Hepatic stellate cell (primary cell): ENCODE data around the gene ATP13A2.
"Not testable (repeated sequence)": the region's sequence is repeated elsewhere in the genome, so short reads cannot be mapped to it uniquely, and the experiment has no call there.

Experiments
- DNase-seq: peaks from one replicate; pipeline ENCODE4 v3.0.0; 2011; ENCODE audit warnings: low spot score

ATP13A2 gene

DNA sequence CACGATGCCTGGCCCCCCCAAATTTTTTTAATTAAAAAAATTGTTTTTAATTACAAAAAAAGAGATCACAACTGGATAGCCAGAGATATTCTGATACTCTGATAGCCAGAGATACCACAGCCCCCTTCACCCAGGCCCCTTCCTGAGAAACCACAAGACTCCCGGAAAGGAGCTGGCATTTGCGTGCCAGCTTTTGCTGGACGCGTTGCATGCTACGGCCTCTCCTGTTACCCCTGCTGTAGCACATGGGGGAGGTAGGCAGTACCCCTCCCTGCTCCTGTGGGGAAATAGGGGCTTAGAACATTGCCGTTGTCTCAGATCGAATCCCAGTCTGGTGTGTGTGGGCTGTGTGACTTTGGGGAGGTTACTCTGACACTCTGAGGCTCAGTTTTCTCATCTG lies 54.0 kb downstream of the ATP13A2 start:
- no peak for DNase-seq

DNA sequence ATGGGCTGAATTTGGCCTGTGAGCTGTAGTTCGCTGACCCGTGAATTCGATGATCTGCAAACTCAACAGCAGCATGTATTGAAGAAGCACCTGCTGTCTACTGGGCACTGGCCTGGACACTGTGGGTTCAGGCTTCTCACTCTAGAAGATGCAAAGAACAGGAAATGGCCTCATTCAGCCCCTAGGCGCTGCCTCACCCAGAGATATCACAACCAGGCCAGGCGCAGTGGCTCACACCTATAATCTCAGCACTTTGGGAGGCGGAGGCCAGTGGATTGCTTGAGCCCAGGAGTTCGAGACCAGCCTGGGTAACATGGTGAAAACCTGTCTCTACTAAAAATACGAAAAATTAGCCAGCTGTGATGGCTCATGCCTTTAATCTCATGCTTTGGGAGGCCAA lies 55.0 kb downstream of the ATP13A2 start:
- DNase-seq, result no peak

- DNase-seq, result no peak
Observed at GRCh38 chr1:16955186-16955585, 56.5 kb downstream of the ATP13A2 start.

DNA sequence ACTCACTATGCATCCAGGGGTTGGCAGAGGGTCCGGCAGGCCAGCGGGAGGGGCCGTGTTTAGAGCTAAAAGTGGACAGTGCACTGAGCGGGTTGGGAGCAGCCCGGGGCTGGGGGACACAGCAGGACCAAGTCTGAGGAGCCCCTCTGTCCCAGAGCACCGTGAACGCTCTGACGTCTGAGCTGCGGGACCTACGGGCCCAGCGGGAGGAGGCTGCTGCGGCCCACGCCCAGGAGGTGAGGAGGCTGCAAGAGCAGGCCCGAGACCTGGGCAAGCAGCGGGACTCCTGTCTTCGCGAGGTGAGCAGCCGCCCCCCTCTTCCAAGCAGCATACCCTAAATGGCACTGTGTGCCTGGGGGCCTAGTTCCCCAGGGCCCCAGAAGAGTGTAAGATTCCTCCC lies 57.1 kb downstream of the ATP13A2 start:
- no peak for DNase-seq

- not testable (repeated sequence) for DNase-seq
Observed at GRCh38 chr1:16952376-16952775, 59.4 kb downstream of the ATP13A2 start.

GRCh38 chr1:16949026-16949425 lies 62.7 kb downstream of the ATP13A2 start:
- DNase-seq, result not testable (repeated sequence)

- DNase-seq, result not testable (repeated sequence)
Observed at GRCh38 chr1:16948282-16948891, 63.3 kb downstream of the ATP13A2 start.

DNA sequence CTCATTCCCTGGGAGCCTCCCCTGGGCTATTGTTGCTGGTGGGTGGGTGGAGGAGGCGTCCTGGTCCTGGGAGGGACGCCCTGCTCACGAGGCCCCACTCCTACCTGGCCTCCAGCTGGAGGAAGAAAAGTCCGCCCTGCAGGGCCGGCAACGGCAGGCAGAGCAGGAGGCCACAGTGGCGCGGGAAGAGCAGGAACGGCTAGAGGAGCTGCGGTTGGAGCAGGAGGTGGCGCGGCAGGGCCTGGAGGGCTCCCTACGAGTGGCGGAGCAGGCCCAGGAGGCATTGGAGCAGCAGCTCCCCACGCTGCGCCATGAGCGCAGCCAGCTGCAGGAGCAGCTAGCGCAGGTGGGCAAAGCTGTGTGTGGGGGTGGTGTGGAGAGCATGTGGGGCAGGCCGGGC lies 65.1 kb downstream of the ATP13A2 start:
- DNase-seq, result no peak

DNA sequence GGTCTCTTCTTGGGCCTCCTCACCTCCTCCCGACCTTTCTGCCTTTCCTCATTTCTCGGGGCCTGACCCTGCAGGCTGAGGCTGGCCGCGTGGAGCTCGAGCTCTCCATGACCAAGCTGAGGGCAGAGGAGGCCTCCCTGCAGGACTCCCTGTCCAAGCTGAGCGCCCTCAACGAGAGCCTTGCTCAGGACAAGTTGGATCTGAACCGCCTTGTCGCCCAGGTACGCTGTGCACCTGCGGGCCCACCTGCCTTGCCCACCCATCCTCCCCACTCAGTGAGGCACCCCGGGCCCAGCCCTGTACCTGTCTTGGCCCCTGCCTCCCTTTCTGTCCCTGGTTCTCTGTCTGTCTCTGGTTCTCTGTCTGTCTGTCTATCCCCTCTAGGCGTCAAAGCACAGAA lies 65.5 kb downstream of the ATP13A2 start:
- DNase-seq, result not testable (repeated sequence)

DNA sequence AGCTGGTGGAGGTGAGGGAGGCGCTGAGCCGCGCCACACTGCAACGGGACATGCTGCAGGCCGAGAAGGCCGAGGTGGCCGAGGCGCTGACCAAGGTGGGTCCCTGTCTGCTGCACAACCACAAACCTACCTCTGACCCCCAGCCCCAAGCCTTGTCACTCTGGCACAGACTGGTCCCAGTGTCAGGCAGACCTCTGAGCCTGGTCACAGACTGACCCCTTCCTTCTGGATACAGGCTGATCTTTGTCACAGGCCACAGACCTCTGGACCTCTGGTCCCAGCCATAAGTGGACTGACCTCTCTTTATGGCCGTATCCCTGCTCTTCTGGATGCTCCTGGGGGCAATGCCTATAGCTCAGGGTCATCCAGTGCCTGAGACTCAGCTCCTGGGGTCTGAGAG lies 66.2 kb downstream of the ATP13A2 start:
- DNase-seq, result not testable (repeated sequence)

- DNase-seq, result no peak
Observed at GRCh38 chr1:16944038-16944437, 67.7 kb downstream of the ATP13A2 start.

- not testable (repeated sequence) for DNase-seq
Observed at GRCh38 chr1:16939386-16940180, 72.1 kb downstream of the ATP13A2 start.

GRCh38 chr1:16938351-16939321 lies 73.1 kb downstream of the ATP13A2 start:
- DNase-seq, result no peak

DNA sequence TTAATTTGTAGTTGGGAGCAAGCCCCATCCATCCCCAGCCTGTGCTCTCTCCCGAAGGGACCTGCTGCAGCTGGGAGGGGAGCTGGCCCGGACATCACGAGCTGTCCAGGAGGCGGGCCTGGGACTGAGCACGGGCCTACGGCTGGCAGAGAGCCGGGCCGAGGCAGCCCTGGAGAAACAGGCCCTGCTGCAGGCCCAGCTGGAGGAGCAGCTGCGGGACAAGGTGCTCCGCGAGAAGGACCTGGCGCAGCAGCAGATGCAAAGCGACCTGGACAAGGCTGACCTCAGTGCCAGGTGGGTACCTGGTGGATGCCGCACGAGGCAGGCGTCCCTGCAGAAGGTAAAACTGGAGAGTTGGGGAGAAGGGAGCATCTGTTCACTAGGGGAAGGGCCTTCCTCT lies 75.1 kb downstream of the ATP13A2 start:
- not testable (repeated sequence) for DNase-seq
